CD4-positive, alpha-beta memory T cell (primary cell): ENCODE results near the gene RNF2. TPM values are rescaled to one million over a fixed set of nuclear protein-coding genes. Genes with fewer than 3 reads are reported as not detected.

ENCODE experiments used
- CTCF ChIA-PET: fragments of 350-600 bp; sonication (Branson Sonifier 250); formaldehyde crosslinking; loops from one replicate; lab custom pipeline; 2021; ENCODE audit warnings: inconsistent platforms; ENCODE audit not compliant: partially characterized antibody; lab: Charles Lee
- POLR2A ChIA-PET: fragments of 350-600 bp; sonication (Branson Sonifier 250); formaldehyde crosslinking; loops from one replicate; lab custom pipeline; 2021; ENCODE audit not compliant: partially characterized antibody; lab: Charles Lee
- DNase-seq, 5 donors: peaks; one replicate each; pipeline versions ENCODE4 v3.0.0 to v3.0.0-alpha.2; 2020 to 2022; ENCODE audit warnings: mixed read lengths in 1 of 5
- H3K27ac ChIP-seq: one replicate; pipeline ENCODE4 v1.7.0; 2013; ENCODE audit warnings: low read depth, low read length
- H3K27me3 ChIP-seq: 2 replicates; pipeline ENCODE4 v1.7.0; 2013; ENCODE audit warnings: mild to moderate bottlenecking, low read length, moderate library complexity; ENCODE audit not compliant: insufficient read depth
- H3K36me3 ChIP-seq: 2 replicates; pipeline ENCODE4 v1.7.0; 2013; ENCODE audit warnings: mild to moderate bottlenecking, low read length, moderate library complexity; ENCODE audit not compliant: insufficient read depth
- H3K4me1 ChIP-seq: 2 replicates; pipeline ENCODE4 v1.7.0; 2013; ENCODE audit warnings: mild to moderate bottlenecking, low read length, moderate library complexity; ENCODE audit not compliant: insufficient read depth
- H3K4me3 ChIP-seq, 2 donors: one replicate each; pipeline ENCODE4 v1.7.0; 2013; ENCODE audit warnings: low read length in 2 of 2, mild to moderate bottlenecking in 1 of 2
- H3K9me3 ChIP-seq, 2 donors: one replicate each; pipeline ENCODE4 v1.7.0; 2013; ENCODE audit warnings: low read length in 2 of 2, control low read depth in 1 of 2; ENCODE audit not compliant: control insufficient read depth in 1 of 2
- H3K27ac Mint-ChIP-seq, 7 donors: one replicate each; pipeline ENCODE4 v1.8.0; 2020 to 2021; ENCODE audit warnings: mixed read lengths in 7 of 7, mild to moderate bottlenecking in 6 of 7, inconsistent platforms in 3 of 7, moderate library complexity in 3 of 7
- H3K27me3 Mint-ChIP-seq, 2 donors: one replicate each; pipeline ENCODE4 v1.8.0; 2020 to 2021; ENCODE audit warnings: mixed read lengths in 2 of 2
- H3K36me3 Mint-ChIP-seq, 2 donors: one replicate each; pipeline ENCODE4 v1.8.0; 2020 to 2021; ENCODE audit warnings: mixed read lengths in 2 of 2, inconsistent platforms in 1 of 2, mild to moderate bottlenecking in 1 of 2
- H3K4me1 Mint-ChIP-seq, 4 donors: one replicate each; pipeline ENCODE4 v1.8.0; 2020 to 2021; ENCODE audit warnings: mixed read lengths in 4 of 4, mild to moderate bottlenecking in 1 of 4
- H3K4me3 Mint-ChIP-seq, 8 donors: one replicate each; pipeline ENCODE4 v1.8.0; 2020 to 2021; ENCODE audit warnings: mixed read lengths in 8 of 8, mild to moderate bottlenecking in 7 of 8, moderate library complexity in 6 of 8, inconsistent platforms in 3 of 8
- H3K9me3 Mint-ChIP-seq, 8 donors: one replicate each; pipeline ENCODE4 v1.8.0; 2020 to 2021; ENCODE audit warnings: mixed read lengths in 8 of 8, mild to moderate bottlenecking in 5 of 8, inconsistent platforms in 3 of 8, moderate library complexity in 1 of 8
- intact Hi-C: fragments of 100-400 bp; cut with micrococcal nuclease; formaldehyde crosslinking; loops from one replicate; pipeline ENCODE4 v1.15.1; 2023
- polyA plus RNA-seq, 2 donors: library from polyadenylated mRNA; unstranded; fragments of 300-500 nt; fragmentation: Illumina TruSeq; gene quantifications; one replicate each; pipeline ENCODE4 v1.2.3, GENCODE V29; 2021
- total RNA-seq, 2 experiments: library from RNA; stranded (reverse); gene quantifications; one replicate each; pipeline ENCODE4 v1.2.3, GENCODE V29; 2021

The RNF2 gene
- total and polyA plus RNA-seq, 4 experiments from 2014 or later, result 26.5 to 37.1 (median 27.0) TPM

DNA sequence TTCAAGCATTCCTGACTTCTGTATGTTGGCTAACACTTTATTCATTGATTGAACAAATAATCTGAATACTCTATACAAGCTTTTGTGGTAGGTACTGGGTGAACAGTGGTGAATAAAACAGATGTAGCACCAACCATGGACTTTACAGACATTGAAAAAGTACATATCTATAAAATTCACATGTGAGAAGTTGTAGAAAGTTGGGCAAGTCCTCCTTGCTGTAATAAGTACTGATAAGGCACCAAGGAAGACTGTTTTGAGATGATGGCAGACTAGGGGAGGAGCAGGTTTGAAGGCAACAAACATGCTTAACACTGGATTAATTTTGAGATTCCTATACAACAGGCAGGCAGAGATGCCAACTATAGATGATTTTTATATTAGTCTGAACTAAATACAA lies 42.4 kb downstream of the RNF2 start:
- ChIA-PET CTCF (no interaction called here), POLR2A (interaction anchor here (0.8 kb wide), 1 partner anchor 11 kb away, joined by 3 read pairs; no protein-coding TSS in a partner anchor)
- H3K27ac Mint-ChIP-seq, result no peak overlapping the region
- no peak overlapping the region for H3K4me3 Mint-ChIP-seq
- Histone ChIP-seq H3K4me3 (no peak overlapping the region), H3K36me3 (peaks cover 11% of the 10 kb centered on the region), H3K4me1 (no peaks in the 10 kb centered on the region), H3K9me3 (no peaks in the 10 kb centered on the region), H3K27me3 (no peaks in the 10 kb centered on the region), H3K27ac (no peak overlapping the region)
- H3K27me3 Mint-ChIP-seq, result no peaks in the 10 kb centered on the region
- H3K9me3 Mint-ChIP-seq, result no peaks in the 10 kb centered on the region
- peaks cover 33 to 44% of the 10 kb centered on the region in 2 donors for H3K36me3 Mint-ChIP-seq
- intact Hi-C loops, result no loop called here
- H3K4me1 Mint-ChIP-seq, result peaks cover 15 to 27% (median 18%) of the 10 kb centered on the region in 4 donors
- DNase-seq, result no peak

- peaks cover 22% of the 10 kb centered on the region for H3K36me3 ChIP-seq
- no peak overlapping the region for H3K4me3 Mint-ChIP-seq
- CTCF ChIA-PET, result interaction anchor here (1.2 kb wide), 1 partner anchor 9 kb away, joined by 4 read pairs; no protein-coding TSS in a partner anchor
- peaks cover 65 to 71% of the 10 kb centered on the region in 2 donors for H3K36me3 Mint-ChIP-seq
- H3K4me1 ChIP-seq, result no peaks in the 10 kb centered on the region
- no peaks in the 10 kb centered on the region for H3K9me3 ChIP-seq
- H3K4me3 ChIP-seq, result no peak overlapping the region
- H3K27ac Mint-ChIP-seq, result no peak overlapping the region
- no peaks in the 10 kb centered on the region for H3K27me3 ChIP-seq
- DNase-seq, result no peak
- no peak overlapping the region for H3K27ac ChIP-seq
- H3K4me1 Mint-ChIP-seq, result peaks cover under 1 to 3% (median 2%) of the 10 kb centered on the region in 4 donors
- H3K27me3 Mint-ChIP-seq, result no peaks in the 10 kb centered on the region
- no peaks in the 10 kb centered on the region for H3K9me3 Mint-ChIP-seq
- intact Hi-C loops, result no loop called here
- POLR2A ChIA-PET, result no interaction called here
Observed at GRCh38 chr1:185091480-185091879, 46.1 kb downstream of the RNF2 start.

- H3K36me3 Mint-ChIP-seq, result peaks cover 67 to 74% of the 10 kb centered on the region in 2 donors
- POLR2A ChIA-PET, result no interaction called here
- H3K4me1 Mint-ChIP-seq, result peaks cover 0 to 3% (median under 1%) of the 10 kb centered on the region in 4 donors
- H3K9me3 Mint-ChIP-seq, result no peaks in the 10 kb centered on the region
- Histone ChIP-seq H3K9me3 (no peaks in the 10 kb centered on the region), H3K36me3 (peaks cover 18% of the 10 kb centered on the region), H3K27ac (no peak overlapping the region), H3K4me3 (no peak overlapping the region), H3K27me3 (no peaks in the 10 kb centered on the region), H3K4me1 (no peaks in the 10 kb centered on the region)
- no peak overlapping the region for H3K27ac Mint-ChIP-seq
- intact Hi-C loops, result no loop called here
- no peak for DNase-seq
- H3K4me3 Mint-ChIP-seq, result no peak overlapping the region
- no peaks in the 10 kb centered on the region for H3K27me3 Mint-ChIP-seq
- CTCF ChIA-PET, result no interaction called here
Observed at GRCh38 chr1:185094761-185095160, 49.4 kb downstream of the RNF2 start.

- Histone ChIP-seq H3K9me3 (no peaks in the 10 kb centered on the region), H3K4me1 (no peaks in the 10 kb centered on the region), H3K36me3 (peaks cover 18% of the 10 kb centered on the region), H3K27ac (no peak overlapping the region), H3K27me3 (no peaks in the 10 kb centered on the region), H3K4me3 (no peak overlapping the region)
- Mint-ChIP-seq H3K4me3 (no peak overlapping the region), H3K9me3 (no peaks in the 10 kb centered on the region), H3K36me3 (peaks cover 77 to 80% of the 10 kb centered on the region in 2 donors), H3K27ac (peak overlapping the region in 1 of 7 donors; percentile 73), H3K4me1 (peaks cover 0 to 3% (median under 1%) of the 10 kb centered on the region in 4 donors), H3K27me3 (no peaks in the 10 kb centered on the region)
- ChIA-PET CTCF (no interaction called here), POLR2A (no interaction called here)
- intact Hi-C loops, result no loop called here
- no peak for DNase-seq
Observed at GRCh38 chr1:185096531-185096930, 51.2 kb downstream of the RNF2 start.

- no peaks in the 10 kb centered on the region for H3K27me3 Mint-ChIP-seq
- H3K4me1 Mint-ChIP-seq, result peaks cover 0 to 1% (median 0%) of the 10 kb centered on the region in 4 donors
- no peak for DNase-seq
- Histone ChIP-seq H3K9me3 (peaks cover 0 to 4% of the 10 kb centered on the region in 2 donors), H3K36me3 (peaks cover 4% of the 10 kb centered on the region), H3K4me3 (no peak overlapping the region), H3K27ac (no peak overlapping the region), H3K4me1 (no peaks in the 10 kb centered on the region), H3K27me3 (no peaks in the 10 kb centered on the region)
- H3K9me3 Mint-ChIP-seq, result peaks cover 0 to 39% (median 24%) of the 10 kb centered on the region in 8 donors
- no peak overlapping the region for H3K27ac Mint-ChIP-seq
- CTCF ChIA-PET, result no interaction called here
- no peak overlapping the region for H3K4me3 Mint-ChIP-seq
- intact Hi-C loops, result loop anchor here (5.0 kb wide), 1 partner anchor 52 kb away; no protein-coding TSS in a partner anchor
- H3K36me3 Mint-ChIP-seq, result peaks cover 39 to 56% of the 10 kb centered on the region in 2 donors
- POLR2A ChIA-PET, result interaction anchor here (1.6 kb wide), 1 partner anchor 12 kb away, joined by 3 read pairs; no protein-coding TSS in a partner anchor
Observed at GRCh38 chr1:185104083-185104482, 58.7 kb downstream of the RNF2 start.

GRCh38 chr1:185105121-185105520 lies 59.8 kb downstream of the RNF2 start:
- Mint-ChIP-seq H3K36me3 (peaks cover 33 to 46% of the 10 kb centered on the region in 2 donors), H3K9me3 (peaks cover 3 to 49% (median 33%) of the 10 kb centered on the region in 8 donors), H3K4me1 (peaks cover 0 to 1% (median 0%) of the 10 kb centered on the region in 4 donors), H3K27me3 (no peaks in the 10 kb centered on the region), H3K4me3 (no peak overlapping the region), H3K27ac (no peak overlapping the region)
- POLR2A ChIA-PET, result no interaction called here
- H3K36me3 ChIP-seq, result no peaks in the 10 kb centered on the region
- H3K4me1 ChIP-seq, result no peaks in the 10 kb centered on the region
- H3K4me3 ChIP-seq, result no peak overlapping the region
- H3K27me3 ChIP-seq, result no peaks in the 10 kb centered on the region
- intact Hi-C loops, result no loop called here
- CTCF ChIA-PET, result no interaction called here
- H3K27ac ChIP-seq, result no peak overlapping the region
- H3K9me3 ChIP-seq, result peaks cover 0 to 8% of the 10 kb centered on the region in 2 donors
- no peak for DNase-seq

GRCh38 chr1:185108321-185108720 lies 63.0 kb downstream of the RNF2 start:
- H3K27me3 Mint-ChIP-seq, result peaks cover 0 to 1% of the 10 kb centered on the region in 2 donors

More at GRCh38 chr1:185108321-185108720, 63.0 kb downstream of the RNF2 start:
- peaks cover 7 to 57% (median 37%) of the 10 kb centered on the region in 8 donors for H3K9me3 Mint-ChIP-seq
- DNase-seq, result no peak
- intact Hi-C loops, result no loop called here
- Histone ChIP-seq H3K4me3 (no peak overlapping the region), H3K27me3 (no peaks in the 10 kb centered on the region), H3K9me3 (peaks cover 0 to 8% of the 10 kb centered on the region in 2 donors), H3K36me3 (no peaks in the 10 kb centered on the region), H3K27ac (no peak overlapping the region), H3K4me1 (no peaks in the 10 kb centered on the region)
- H3K36me3 Mint-ChIP-seq, result peaks cover 13 to 17% of the 10 kb centered on the region in 2 donors
- CTCF ChIA-PET, result interaction anchor here (1.0 kb wide), 1 partner anchor 573 kb away, joined by 4 read pairs; no protein-coding TSS in a partner anchor
- H3K4me1 Mint-ChIP-seq, result no peaks in the 10 kb centered on the region
- POLR2A ChIA-PET, result interaction anchor here (1.2 kb wide), 1 partner anchor 48 kb away, joined by 3 read pairs; no protein-coding TSS in a partner anchor
- H3K4me3 Mint-ChIP-seq, result no peak overlapping the region
- no peak overlapping the region for H3K27ac Mint-ChIP-seq
